ENCODE results near the gene TNFRSF8.

The TNFRSF8 gene

GRCh38 chr1:12159816-12160215 is 96.7 kb downstream of the TNFRSF8 start:
- DNase-seq (ENCODE audit: low read depth): no peak

GRCh38 chr1:12161324-12161661 is 98.2 kb downstream of the TNFRSF8 start:
- DNase-seq (ENCODE audit: low read depth): no peak

GRCh38 chr1:12161662-12162458 is 98.8 kb downstream of the TNFRSF8 start:
- DNase-seq (ENCODE audit: low read depth): peak; percentile 75

- no peak for DNase-seq (ENCODE audit: low read depth)
These were observed 99.5 kb downstream of the TNFRSF8 start for GRCh38 chr1:12162459-12163137.

GRCh38 chr1:12163210-12163609 is 100.1 kb downstream of the TNFRSF8 start:
- no peak for DNase-seq (ENCODE audit: low read depth)

GRCh38 chr1:12164210-12164609 is 101.1 kb downstream of the TNFRSF8 start:
- no peak for DNase-seq (ENCODE audit: low read depth)

- no peak for DNase-seq (ENCODE audit: low read depth)
These were observed 102.2 kb downstream of the TNFRSF8 start for GRCh38 chr1:12165342-12165741.

- peak; percentile 45 for DNase-seq (ENCODE audit: low read depth)
These were observed 103.9 kb downstream of the TNFRSF8 start, which contains the start of gene TNFRSF1B for GRCh38 chr1:12166834-12167492. TSS of gene TNFRSF1B (plus strand) at chr1:12166991. CDS start at chr1:12167092, 101 bp downstream.

GRCh38 chr1:12167493-12168429 is 104.7 kb downstream of the TNFRSF8 start:
- DNase-seq (ENCODE audit: low read depth): no peak

- DNase-seq (ENCODE audit: low read depth): no peak
These were observed 105.5 kb downstream of the TNFRSF8 start for GRCh38 chr1:12168451-12169160.

- no peak for DNase-seq (ENCODE audit: low read depth)
These were observed 106.5 kb downstream of the TNFRSF8 start for GRCh38 chr1:12169442-12170135.

GRCh38 chr1:12170263-12170671 is 107.2 kb downstream of the TNFRSF8 start:
- DNase-seq (ENCODE audit: low read depth): no peak

GRCh38 chr1:12171206-12172041 is 108.3 kb downstream of the TNFRSF8 start:
- DNase-seq (ENCODE audit: low read depth): no peak

- DNase-seq (ENCODE audit: low read depth): no peak
These were observed 109.1 kb downstream of the TNFRSF8 start for GRCh38 chr1:12172042-12172851.

- no peak for DNase-seq (ENCODE audit: low read depth)
These were observed 110.0 kb downstream of the TNFRSF8 start for GRCh38 chr1:12173041-12173509.

- DNase-seq (ENCODE audit: low read depth): peak; percentile 84
These were observed 110.6 kb downstream of the TNFRSF8 start for GRCh38 chr1:12173631-12174121.

- no peak for DNase-seq (ENCODE audit: low read depth)
These were observed 112.1 kb downstream of the TNFRSF8 start for GRCh38 chr1:12174924-12175810.
